ENCODE results near the gene SLX4IP.
A peak's percentile ranks its signal among the peaks of the same experiment; 100 is the strongest.

SLX4IP gene

GRCh38 chr20:10553326-10553984, 118.3 kb downstream of the SLX4IP start:
- peak; percentile 80 for DNase-seq (ENCODE audit: low read depth)
- H3K4me3 ChIP-seq (ENCODE audit: low read depth, low read length): no peak overlapping the region
- TF ChIP-seq CTCF (IDR thresholded peaks at IDR 0.05; ENCODE audit: low read depth, low read length) (peak; percentile 82), MAX (IDR thresholded peaks at IDR 0.05; ENCODE audit: low read depth, low read length) (peak; percentile 39; the same call in 1 of the 2 replicates), MYC (IDR thresholded peaks at IDR 0.05; ENCODE audit: low read depth, low read length) (peak; percentile 19; the same call in 1 of the 2 replicates), POLR2A (IDR thresholded peaks at IDR 0.05; ENCODE audit: extremely low read depth, insufficient read length) (no peak)

GRCh38 chr20:10554285-10554684, 119.2 kb downstream of the SLX4IP start:
- DNase-seq (ENCODE audit: low read depth): no peak
- no peak for TF ChIP-seq CTCF (IDR thresholded peaks at IDR 0.05; ENCODE audit: low read depth, low read length)
- no peak for TF ChIP-seq MAX (IDR thresholded peaks at IDR 0.05; ENCODE audit: low read depth, low read length)
- no peak for TF ChIP-seq MYC (IDR thresholded peaks at IDR 0.05; ENCODE audit: low read depth, low read length)
- TF ChIP-seq POLR2A (IDR thresholded peaks at IDR 0.05; ENCODE audit: extremely low read depth, insufficient read length): no peak
- no peak overlapping the region for H3K4me3 ChIP-seq (ENCODE audit: low read depth, low read length)

GRCh38 chr20:10555393-10555792, 120.3 kb downstream of the SLX4IP start:
- TF ChIP-seq POLR2A (IDR thresholded peaks at IDR 0.05; ENCODE audit: extremely low read depth, insufficient read length) (no peak), CTCF (IDR thresholded peaks at IDR 0.05; ENCODE audit: low read depth, low read length) (no peak), MAX (IDR thresholded peaks at IDR 0.05; ENCODE audit: low read depth, low read length) (no peak), MYC (IDR thresholded peaks at IDR 0.05; ENCODE audit: low read depth, low read length) (no peak)
- no peak for DNase-seq (ENCODE audit: low read depth)
- no peak overlapping the region for H3K4me3 ChIP-seq (ENCODE audit: low read depth, low read length)

GRCh38 chr20:10555865-10556308, 120.8 kb downstream of the SLX4IP start:
- DNase-seq (ENCODE audit: low read depth): no peak
- TF ChIP-seq MAX (IDR thresholded peaks at IDR 0.05; ENCODE audit: low read depth, low read length) (no peak), POLR2A (IDR thresholded peaks at IDR 0.05; ENCODE audit: extremely low read depth, insufficient read length) (no peak), MYC (IDR thresholded peaks at IDR 0.05; ENCODE audit: low read depth, low read length) (no peak), CTCF (IDR thresholded peaks at IDR 0.05; ENCODE audit: low read depth, low read length) (no peak)
- no peak overlapping the region for H3K4me3 ChIP-seq (ENCODE audit: low read depth, low read length)

- no peak overlapping the region for H3K4me3 ChIP-seq (ENCODE audit: low read depth, low read length)
- no peak for DNase-seq (ENCODE audit: low read depth)
- TF ChIP-seq CTCF (IDR thresholded peaks at IDR 0.05; ENCODE audit: low read depth, low read length) (no peak), MYC (IDR thresholded peaks at IDR 0.05; ENCODE audit: low read depth, low read length) (no peak), MAX (IDR thresholded peaks at IDR 0.05; ENCODE audit: low read depth, low read length) (no peak), POLR2A (IDR thresholded peaks at IDR 0.05; ENCODE audit: extremely low read depth, insufficient read length) (no peak)
These were observed 121.5 kb downstream of the SLX4IP start for GRCh38 chr20:10556519-10557083.
